Mononuclear cell (primary cell): Measurements from ENCODE around the gene ZNF655. TPM values are rescaled to one million over a fixed set of nuclear protein-coding genes. Genes with fewer than 3 reads are reported as not detected.
"Not testable (repeated sequence)": the region's sequence is repeated elsewhere in the genome, so short reads cannot be mapped to it uniquely, and the experiment has no call there.

Source experiments
- H3K27me3 ChIP-seq: 2 replicates; pipeline ENCODE4 v1.6.0; 2011; ENCODE audit warnings: low read length, control low read depth; ENCODE audit not compliant: insufficient read depth
- H3K4me1 ChIP-seq: 2 replicates; pipeline ENCODE4 v1.5.1; 2011; ENCODE audit warnings: mild to moderate bottlenecking, low read length, control low read depth; ENCODE audit not compliant: insufficient read depth
- H3K4me3 ChIP-seq: 2 replicates; pipeline ENCODE4 v1.5.1; 2011; ENCODE audit warnings: mild to moderate bottlenecking, low read length, moderate library complexity
- H3K9me3 ChIP-seq: 2 replicates; pipeline ENCODE4 v1.5.1; 2011; ENCODE audit warnings: low read depth, mild to moderate bottlenecking, control low read depth, low read length
- total RNA-seq: library from RNA; depleted of rRNA; stranded (reverse); fragments of >200 nt; gene quantifications from one replicate; pipeline ENCODE4 v1.2.3, GENCODE V29; 2012

ZNF655 gene
- total RNA-seq, 1 donor: 122 TPM

GRCh38 chr7:99579281-99579955 lies 21.0 kb downstream of the ZNF655 start:
- Histone ChIP-seq H3K27me3 (no peaks in the 10 kb centered on the region), H3K4me3 (peak overlapping the region; percentile 40)

GRCh38 chr7:99579956-99580777 lies 21.7 kb downstream of the ZNF655 start:
- H3K9me3 ChIP-seq: no peaks in the 10 kb centered on the region
- H3K4me3 ChIP-seq: peak overlapping the region; percentile 40
- peaks cover 16% of the 10 kb centered on the region for H3K4me1 ChIP-seq
- no peaks in the 10 kb centered on the region for H3K27me3 ChIP-seq

More at GRCh38 chr7:99579281-99579955, 21.0 kb downstream of the ZNF655 start:
- H3K9me3 ChIP-seq: no peaks in the 10 kb centered on the region
- peaks cover 16% of the 10 kb centered on the region for H3K4me1 ChIP-seq

GRCh38 chr7:99580778-99581332 lies 22.4 kb downstream of the ZNF655 start:
- peaks cover 16% of the 10 kb centered on the region for H3K4me1 ChIP-seq
- not testable (repeated sequence) for H3K9me3 ChIP-seq, H3K27me3 ChIP-seq
- H3K4me3 ChIP-seq: peak overlapping the region; percentile 40

- peaks cover 8% of the 10 kb centered on the region for H3K27me3 ChIP-seq
- H3K4me3 ChIP-seq: no peak overlapping the region
- H3K9me3 ChIP-seq: no peaks in the 10 kb centered on the region
- H3K4me1 ChIP-seq: no peaks in the 10 kb centered on the region
Observed at GRCh38 chr7:99588868-99589267, 30.4 kb downstream of the ZNF655 start.

- no peak overlapping the region for H3K4me3 ChIP-seq
- no peaks in the 10 kb centered on the region for H3K9me3 ChIP-seq
- no peaks in the 10 kb centered on the region for H3K4me1 ChIP-seq
- no peaks in the 10 kb centered on the region for H3K27me3 ChIP-seq
Observed at GRCh38 chr7:99594948-99595745, 36.7 kb downstream of the ZNF655 start.

GRCh38 chr7:99596408-99596955 lies 38.0 kb downstream of the ZNF655 start:
- Histone ChIP-seq H3K4me1 (no peaks in the 10 kb centered on the region), H3K4me3 (no peak overlapping the region), H3K27me3 (no peaks in the 10 kb centered on the region), H3K9me3 (no peaks in the 10 kb centered on the region)

- Histone ChIP-seq H3K4me3 (no peak within 1 kb of the TSS), H3K9me3 (no peaks in the 10 kb centered on the region), H3K4me1 (no peaks in the 10 kb centered on the region), H3K27me3 (no peaks in the 10 kb centered on the region)
Observed at GRCh38 chr7:99597762-99598501, 39.5 kb downstream of the ZNF655 start, which contains the start of gene TMEM225B. TSS of gene TMEM225B (plus strand) at chr7:99598267. CDS start at chr7:99604389, 6,122 bp downstream.

- Histone ChIP-seq H3K4me1 (no peaks in the 10 kb centered on the region), H3K4me3 (no peak overlapping the region), H3K27me3 (no peaks in the 10 kb centered on the region), H3K9me3 (no peaks in the 10 kb centered on the region)
Observed at GRCh38 chr7:99599836-99600235, 41.4 kb downstream of the ZNF655 start.

- Histone ChIP-seq H3K4me1 (no peaks in the 10 kb centered on the region), H3K9me3 (no peaks in the 10 kb centered on the region), H3K4me3 (no peak overlapping the region), H3K27me3 (no peaks in the 10 kb centered on the region)
Observed at GRCh38 chr7:99601656-99602310, 43.3 kb downstream of the ZNF655 start.

- Histone ChIP-seq H3K27me3 (no peaks in the 10 kb centered on the region), H3K9me3 (no peaks in the 10 kb centered on the region), H3K4me3 (no peak overlapping the region), H3K4me1 (no peaks in the 10 kb centered on the region)
Observed at GRCh38 chr7:99605527-99605926, 47.1 kb downstream of the ZNF655 start.

GRCh38 chr7:99606531-99606930 lies 48.1 kb downstream of the ZNF655 start:
- Histone ChIP-seq H3K4me3 (no peak overlapping the region), H3K9me3 (no peaks in the 10 kb centered on the region), H3K27me3 (no peaks in the 10 kb centered on the region), H3K4me1 (no peaks in the 10 kb centered on the region)

- Histone ChIP-seq H3K4me1 (no peaks in the 10 kb centered on the region), H3K9me3 (no peaks in the 10 kb centered on the region), H3K27me3 (no peaks in the 10 kb centered on the region), H3K4me3 (no peak overlapping the region)
Observed at GRCh38 chr7:99607548-99607947, 49.1 kb downstream of the ZNF655 start.

- peaks cover 6% of the 10 kb centered on the region for H3K27me3 ChIP-seq
Observed at GRCh38 chr7:99614495-99614894, 56.1 kb downstream of the ZNF655 start.

GRCh38 chr7:99615989-99616358 lies 57.5 kb downstream of the ZNF655 start:
- no peaks in the 10 kb centered on the region for H3K9me3 ChIP-seq
- peaks cover 6% of the 10 kb centered on the region for H3K27me3 ChIP-seq
- peaks cover 22% of the 10 kb centered on the region for H3K4me1 ChIP-seq
- peak overlapping the region; percentile 89 for H3K4me3 ChIP-seq

More at GRCh38 chr7:99614495-99614894, 56.1 kb downstream of the ZNF655 start:
- Histone ChIP-seq H3K9me3 (no peaks in the 10 kb centered on the region), H3K4me1 (peaks cover 22% of the 10 kb centered on the region), H3K4me3 (no peak overlapping the region)
